HUES64 (cell line): ENCODE results near the gene HGF.

ENCODE experiments used
- H3K27ac ChIP-seq: 2 replicates; pipeline ENCODE4 v1.7.0; 2013; ENCODE audit warnings: low read depth, low read length, inconsistent platforms
- H3K27me3 ChIP-seq: 2 replicates; pipeline ENCODE4 v1.6.1; 2013; ENCODE audit warnings: mild to moderate bottlenecking, low read length; ENCODE audit not compliant: insufficient read depth
- H3K36me3 ChIP-seq: 2 replicates; pipeline ENCODE4 v1.6.1; 2013; ENCODE audit warnings: mild to moderate bottlenecking, low read length; ENCODE audit not compliant: insufficient read depth
- H3K4me1 ChIP-seq: 2 replicates; pipeline ENCODE4 v1.6.1; 2013; ENCODE audit warnings: mild to moderate bottlenecking, low read length, moderate library complexity; ENCODE audit not compliant: insufficient read depth
- H3K4me3 ChIP-seq: 2 replicates; pipeline ENCODE4 v1.5.1; 2013; ENCODE audit warnings: mild to moderate bottlenecking, low read length, moderate library complexity
- H3K9ac ChIP-seq: 2 replicates; pipeline ENCODE4 v1.6.1; 2013; ENCODE audit warnings: mild to moderate bottlenecking, low read depth, low read length
- H3K9me3 ChIP-seq: 2 replicates; pipeline ENCODE4 v1.6.1; 2013; ENCODE audit warnings: low read depth, low read length; ENCODE audit not compliant: insufficient read depth
- WGBS: fragments of 150-250, 120-280 bp; methylation state at CpG from one replicate; pipeline ENCODE4 v1.1.7; 2013; ENCODE audit warnings: missing lambda C conversion rate; 5-methylcytosine and 5-hydroxymethylcytosine counted together

HGF gene

DNA sequence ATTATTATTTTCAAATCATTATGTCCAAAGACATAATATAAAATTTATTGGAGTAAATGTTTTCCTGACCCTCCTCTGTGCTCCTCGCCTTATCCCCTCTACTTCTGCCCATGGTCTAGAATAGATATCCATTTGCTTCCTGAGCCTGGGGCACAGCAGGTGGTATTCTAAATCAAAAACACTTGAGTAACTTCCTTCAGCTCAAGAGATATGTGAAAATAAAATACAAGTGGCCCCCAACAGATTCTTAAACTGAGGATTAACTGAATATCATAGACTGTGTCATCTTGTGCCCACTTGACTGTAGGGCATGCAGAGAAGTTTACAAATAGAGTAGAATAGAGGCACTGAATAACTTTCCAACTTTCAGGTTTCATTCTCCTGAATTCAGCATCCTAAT is 59.1 kb downstream of the HGF start:
- Histone ChIP-seq H3K36me3 (no peaks in the 10 kb centered on the region), H3K27me3 (no peaks in the 10 kb centered on the region), H3K27ac (no peak overlapping the region), H3K9me3 (no peaks in the 10 kb centered on the region), H3K9ac (no peak overlapping the region), H3K4me1 (peaks cover 8% of the 10 kb centered on the region; the same call in 1 of the 2 replicates), H3K4me3 (no peak overlapping the region)
- 100% methylated on average over 1 of the region's 1 CpG for WGBS

DNA sequence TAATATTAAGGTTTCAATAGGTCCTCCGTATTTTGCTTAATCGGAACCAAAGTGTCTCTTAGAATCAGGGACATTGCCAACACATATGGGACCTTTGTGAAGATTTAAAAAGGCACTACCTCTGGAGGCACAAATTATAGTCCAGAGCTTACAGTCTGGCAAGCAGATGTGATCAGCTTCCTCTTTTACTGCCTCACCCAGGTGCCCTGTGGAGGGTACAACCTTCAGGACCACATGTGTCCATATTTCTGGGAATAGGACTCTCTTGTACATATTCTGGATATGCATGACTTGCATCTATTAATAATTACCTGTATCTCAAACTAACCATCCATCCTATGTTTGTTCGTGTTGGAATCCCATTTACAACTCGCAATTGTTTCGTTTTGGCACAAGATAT is 60.0 kb downstream of the HGF start:
- no peak overlapping the region for H3K9ac ChIP-seq
- no peaks in the 10 kb centered on the region for H3K36me3 ChIP-seq
- no peak overlapping the region for H3K27ac ChIP-seq
- H3K27me3 ChIP-seq, result no peaks in the 10 kb centered on the region
- H3K4me3 ChIP-seq, result no peak overlapping the region
- H3K4me1 ChIP-seq, result peaks cover 8% of the 10 kb centered on the region; the same call in 1 of the 2 replicates
- WGBS, result 93% methylated on average over 5 of the region's 5 CpGs
- H3K9me3 ChIP-seq, result no peaks in the 10 kb centered on the region

DNA sequence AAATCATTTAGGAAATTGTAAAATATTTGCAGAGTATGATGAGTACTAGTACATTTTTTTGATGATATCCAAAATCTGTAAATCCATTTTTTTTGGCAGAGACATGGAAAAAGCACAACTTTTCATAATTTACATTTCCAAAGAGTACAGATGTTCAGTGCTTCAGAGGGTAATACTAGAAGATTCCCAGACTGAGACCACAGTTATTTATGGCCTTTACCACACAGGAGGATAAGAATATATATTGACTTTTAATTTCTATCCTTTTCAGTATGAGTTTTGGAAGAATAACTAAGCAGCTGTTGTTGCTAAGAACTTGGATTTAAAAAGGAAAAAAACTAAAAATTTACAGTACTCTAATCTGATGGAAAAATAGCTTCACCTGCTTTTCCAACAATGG is 61.9 kb downstream of the HGF start:
- no peak overlapping the region for H3K4me3 ChIP-seq
- H3K4me1 ChIP-seq, result peaks cover 8% of the 10 kb centered on the region; the same call in 1 of the 2 replicates

DNA sequence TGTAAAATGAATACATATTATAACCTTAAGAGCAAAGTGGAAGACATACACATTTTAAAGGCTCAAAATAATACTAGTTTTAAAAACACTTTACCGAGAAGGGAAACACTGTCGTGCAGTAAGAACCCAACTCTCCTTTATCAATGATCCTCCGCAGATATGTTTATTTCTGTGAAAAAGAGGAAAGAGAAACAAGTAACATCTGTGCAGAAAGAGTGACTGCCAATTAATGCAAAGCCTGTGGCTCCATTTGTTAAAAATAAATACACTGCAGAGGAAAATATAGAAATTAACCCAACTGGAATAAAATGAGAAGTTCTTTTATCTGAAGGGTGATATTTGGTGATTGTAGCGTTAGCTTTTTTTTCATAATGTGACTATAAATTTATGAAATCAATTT is 62.7 kb downstream of the HGF start:
- Histone ChIP-seq H3K27ac (no peak overlapping the region), H3K4me1 (peaks cover 8% of the 10 kb centered on the region; the same call in 1 of the 2 replicates), H3K9ac (no peak overlapping the region), H3K36me3 (no peaks in the 10 kb centered on the region), H3K27me3 (no peaks in the 10 kb centered on the region), H3K4me3 (no peak overlapping the region), H3K9me3 (no peaks in the 10 kb centered on the region)
- WGBS, result 100% methylated on average over 4 of the region's 4 CpGs

More for the DNA sequence above, 61.9 kb downstream of the HGF start:
- no peaks in the 10 kb centered on the region for H3K9me3 ChIP-seq
- no peak overlapping the region for H3K27ac ChIP-seq
- no peak overlapping the region for H3K9ac ChIP-seq
- no peaks in the 10 kb centered on the region for H3K27me3 ChIP-seq
- no peaks in the 10 kb centered on the region for H3K36me3 ChIP-seq

GRCh38 chr7:81705206-81705605 is 64.6 kb downstream of the HGF start:
- Histone ChIP-seq H3K4me3 (no peak overlapping the region), H3K4me1 (peaks cover 8% of the 10 kb centered on the region; the same call in 1 of the 2 replicates), H3K27ac (no peak overlapping the region), H3K9me3 (no peaks in the 10 kb centered on the region), H3K27me3 (no peaks in the 10 kb centered on the region), H3K36me3 (no peaks in the 10 kb centered on the region), H3K9ac (no peak overlapping the region)
- WGBS, result 91% methylated on average over 2 of the region's 2 CpGs

DNA sequence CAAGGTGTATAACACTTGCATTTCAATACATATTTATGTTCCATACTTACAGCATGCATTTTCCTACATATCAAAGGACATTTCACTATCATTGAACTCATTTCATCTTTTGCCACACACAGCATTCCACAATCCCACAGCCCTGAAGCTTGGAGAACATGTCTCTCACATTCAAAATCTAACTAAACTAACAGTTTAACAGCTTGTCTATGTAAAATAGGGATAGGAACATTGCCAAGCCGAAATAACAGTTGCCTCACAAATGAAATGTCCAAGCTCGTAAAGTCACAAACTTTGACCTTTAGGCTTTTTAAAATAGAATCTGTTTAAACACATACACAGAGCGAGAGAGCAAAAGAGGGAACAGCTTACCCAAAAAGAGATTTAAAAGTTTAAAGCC is 65.3 kb downstream of the HGF start:
- Histone ChIP-seq H3K4me1 (peaks cover 8% of the 10 kb centered on the region; the same call in 1 of the 2 replicates), H3K4me3 (no peak overlapping the region), H3K36me3 (no peaks in the 10 kb centered on the region), H3K9ac (no peak overlapping the region), H3K27me3 (no peaks in the 10 kb centered on the region), H3K9me3 (no peaks in the 10 kb centered on the region), H3K27ac (no peak overlapping the region)
- 87% methylated on average over 3 of the region's 3 CpGs for WGBS

DNA sequence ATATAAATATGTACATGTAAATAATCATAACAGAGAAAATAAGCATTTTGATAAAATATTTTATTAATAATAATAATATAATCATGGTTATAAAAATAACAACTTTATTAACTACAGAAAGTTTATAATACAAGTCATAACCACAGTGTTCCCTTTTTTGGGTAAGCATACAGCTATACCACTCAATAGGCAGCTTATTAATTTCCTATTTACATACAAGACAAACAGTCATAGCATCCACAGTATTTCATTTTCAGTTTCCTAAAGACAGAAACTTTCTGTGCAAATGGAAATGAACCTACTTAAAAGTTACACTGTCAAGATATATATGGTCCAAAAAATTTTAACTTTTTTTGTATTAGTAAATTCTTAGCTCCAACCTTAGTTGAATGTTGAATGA is 70.9 kb downstream of the HGF start:
- Histone ChIP-seq H3K4me1 (no peaks in the 10 kb centered on the region; the same call in 1 of the 2 replicates), H3K9me3 (no peaks in the 10 kb centered on the region), H3K27me3 (no peaks in the 10 kb centered on the region), H3K27ac (no peak overlapping the region), H3K36me3 (no peaks in the 10 kb centered on the region), H3K4me3 (no peak overlapping the region), H3K9ac (no peak overlapping the region)

DNA sequence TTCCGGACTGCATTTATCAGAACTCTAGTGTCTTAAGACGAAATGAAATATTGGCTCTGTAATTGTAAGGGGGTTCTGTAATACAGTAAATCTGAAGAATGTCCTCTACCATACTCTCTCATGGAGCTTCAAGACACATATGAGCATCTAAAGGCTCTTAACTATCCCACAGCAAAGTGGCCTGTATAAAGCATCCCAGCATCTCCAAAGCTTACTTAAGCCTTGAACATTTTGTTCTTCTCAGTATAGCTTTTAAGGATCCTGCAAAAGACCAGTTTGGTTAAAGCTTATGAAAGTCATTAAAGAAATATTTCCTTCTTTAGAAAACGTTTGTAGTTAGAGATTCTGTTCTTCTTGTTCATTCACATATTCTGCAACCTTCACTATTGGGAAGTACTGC is 75.1 kb downstream of the HGF start:
- Histone ChIP-seq H3K36me3 (no peaks in the 10 kb centered on the region), H3K9ac (no peak overlapping the region), H3K4me3 (no peak overlapping the region), H3K9me3 (no peaks in the 10 kb centered on the region), H3K4me1 (peaks cover 26% of the 10 kb centered on the region), H3K27ac (no peak overlapping the region), H3K27me3 (no peaks in the 10 kb centered on the region)
- 100% methylated on average over 2 of the region's 3 CpGs for WGBS

- peaks cover 34% of the 10 kb centered on the region for H3K4me1 ChIP-seq
- H3K9me3 ChIP-seq, result no peaks in the 10 kb centered on the region
- H3K4me3 ChIP-seq, result no peak overlapping the region
- no peak overlapping the region for H3K27ac ChIP-seq
- no peaks in the 10 kb centered on the region for H3K27me3 ChIP-seq
- 80% methylated on average over 1 of the region's 1 CpG for WGBS
- no peak overlapping the region for H3K9ac ChIP-seq
- H3K36me3 ChIP-seq, result no peaks in the 10 kb centered on the region
These were observed 76.0 kb downstream of the HGF start for GRCh38 chr7:81693894-81694293.

- WGBS, result 95% methylated on average over 2 of the region's 2 CpGs
- peaks cover 43% of the 10 kb centered on the region for H3K4me1 ChIP-seq
These were observed 76.8 kb downstream of the HGF start for GRCh38 chr7:81693080-81693479.

DNA sequence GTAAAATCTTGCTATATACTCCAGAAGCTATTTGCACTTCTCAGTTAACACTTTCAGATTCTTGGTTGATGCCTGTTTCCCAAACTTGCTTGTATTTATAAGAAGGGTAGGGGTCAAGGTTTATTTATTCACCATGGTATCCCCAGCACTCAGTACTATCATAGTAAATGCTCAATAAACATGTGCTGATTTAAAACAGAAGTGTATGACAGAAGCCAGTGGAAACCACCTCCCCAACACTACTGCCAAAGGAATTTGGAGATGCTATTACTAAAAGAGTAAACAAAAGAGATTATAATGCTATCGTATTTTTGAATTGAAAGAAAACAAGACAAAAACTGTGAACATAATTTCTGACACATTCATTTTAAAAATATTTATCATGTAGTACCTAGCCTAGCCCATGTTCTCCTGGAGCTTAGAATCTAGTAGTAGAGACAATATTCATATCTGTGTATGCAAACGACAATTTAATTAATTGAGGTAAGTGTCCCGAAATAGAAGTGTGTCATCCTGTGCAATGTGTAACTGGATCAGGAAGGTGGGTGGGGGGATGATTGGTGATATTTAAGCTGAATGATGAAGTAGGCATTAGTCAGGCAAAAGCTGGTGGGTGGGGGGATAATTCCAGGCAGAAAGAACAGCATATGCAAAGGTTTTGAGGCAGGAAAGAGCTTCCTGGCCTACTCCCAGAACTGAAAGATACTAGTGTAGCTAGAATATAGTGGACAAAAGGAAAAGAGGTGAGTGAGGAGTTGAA is 77.5 kb downstream of the HGF start:
- peaks cover 46% of the 10 kb centered on the region for H3K4me1 ChIP-seq
- H3K4me3 ChIP-seq, result no peak overlapping the region
- no peaks in the 10 kb centered on the region for H3K9me3 ChIP-seq
- no peaks in the 10 kb centered on the region for H3K27me3 ChIP-seq
- WGBS, result 96% methylated on average over 2 of the region's 3 CpGs
- no peak overlapping the region for H3K9ac ChIP-seq
- no peak overlapping the region for H3K27ac ChIP-seq
- H3K36me3 ChIP-seq, result no peaks in the 10 kb centered on the region

More at GRCh38 chr7:81693080-81693479, 76.8 kb downstream of the HGF start:
- Histone ChIP-seq H3K27ac (no peak overlapping the region), H3K4me3 (no peak overlapping the region), H3K9ac (no peak overlapping the region), H3K27me3 (no peaks in the 10 kb centered on the region), H3K36me3 (no peaks in the 10 kb centered on the region), H3K9me3 (no peaks in the 10 kb centered on the region)
